ENCODE measurements around the gene CERKL. TPM values are rescaled to one million over a fixed set of nuclear protein-coding genes. Genes with fewer than 3 reads are reported as not detected.

CERKL gene
- total RNA-seq, 4 donors from 2014 or later: 1.5 to 2.6 TPM; not detected in 2

DNA sequence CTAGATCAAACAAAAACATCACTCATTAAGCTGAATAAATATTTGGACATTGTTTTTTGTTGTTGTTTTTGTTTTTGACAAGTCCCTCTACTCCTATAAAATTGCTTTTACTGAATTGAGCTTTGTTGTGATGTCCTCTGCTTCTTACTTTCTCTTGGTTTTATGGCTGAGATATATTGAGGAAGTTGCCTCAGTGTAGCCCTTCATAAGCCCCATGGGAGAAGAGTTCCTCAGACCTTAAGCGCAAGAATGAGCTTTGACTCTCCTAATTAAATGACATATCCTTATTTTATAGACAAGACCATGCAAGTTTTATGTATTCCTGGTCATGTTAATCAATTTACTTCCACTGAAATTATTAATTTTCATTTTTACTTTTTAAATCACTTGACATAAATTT is 54.9 kb downstream of the CERKL start:
- Histone ChIP-seq H3K27me3 (no peaks in the 10 kb centered on the region), H3K36me3 (no peaks in the 10 kb centered on the region), H3K4me1 (no peaks in the 10 kb centered on the region), H3K4me3 (no peak overlapping the region), H3K27ac (no peak overlapping the region), H3K9me3 (no peaks in the 10 kb centered on the region)
- intact Hi-C loops (cut with DNase I; ENCODE audit: low total_unique reads): no loop called here
- TF ChIP-seq POLR2A (IDR thresholded peaks at IDR 0.05): no peak
- TF ChIP-seq, protein P1, sequence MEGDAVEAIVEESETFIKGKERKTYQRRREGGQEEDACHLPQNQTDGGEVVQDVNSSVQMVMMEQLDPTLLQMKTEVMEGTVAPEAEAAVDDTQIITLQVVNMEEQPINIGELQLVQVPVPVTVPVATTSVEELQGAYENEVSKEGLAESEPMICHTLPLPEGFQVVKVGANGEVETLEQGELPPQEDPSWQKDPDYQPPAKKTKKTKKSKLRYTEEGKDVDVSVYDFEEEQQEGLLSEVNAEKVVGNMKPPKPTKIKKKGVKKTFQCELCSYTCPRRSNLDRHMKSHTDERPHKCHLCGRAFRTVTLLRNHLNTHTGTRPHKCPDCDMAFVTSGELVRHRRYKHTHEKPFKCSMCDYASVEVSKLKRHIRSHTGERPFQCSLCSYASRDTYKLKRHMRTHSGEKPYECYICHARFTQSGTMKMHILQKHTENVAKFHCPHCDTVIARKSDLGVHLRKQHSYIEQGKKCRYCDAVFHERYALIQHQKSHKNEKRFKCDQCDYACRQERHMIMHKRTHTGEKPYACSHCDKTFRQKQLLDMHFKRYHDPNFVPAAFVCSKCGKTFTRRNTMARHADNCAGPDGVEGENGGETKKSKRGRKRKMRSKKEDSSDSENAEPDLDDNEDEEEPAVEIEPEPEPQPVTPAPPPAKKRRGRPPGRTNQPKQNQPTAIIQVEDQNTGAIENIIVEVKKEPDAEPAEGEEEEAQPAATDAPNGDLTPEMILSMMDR (IDR thresholded peaks at IDR 0.05): no peak
- no peak for DNase-seq

- H3K4me3 ChIP-seq: no peak overlapping the region
- no peak for DNase-seq
- H3K4me1 ChIP-seq: no peaks in the 10 kb centered on the region
- H3K27ac ChIP-seq: no peak overlapping the region
- no peaks in the 10 kb centered on the region for H3K27me3 ChIP-seq
- intact Hi-C loops (cut with DNase I; ENCODE audit: low total_unique reads): no loop called here
- no peak for TF ChIP-seq POLR2A (IDR thresholded peaks at IDR 0.05)
- TF ChIP-seq, protein P1 (IDR thresholded peaks at IDR 0.05): no peak
- no peaks in the 10 kb centered on the region for H3K9me3 ChIP-seq
- no peaks in the 10 kb centered on the region for H3K36me3 ChIP-seq
Measured at GRCh38 chr2:181596556-181596955, 60.3 kb downstream of the CERKL start.

DNA sequence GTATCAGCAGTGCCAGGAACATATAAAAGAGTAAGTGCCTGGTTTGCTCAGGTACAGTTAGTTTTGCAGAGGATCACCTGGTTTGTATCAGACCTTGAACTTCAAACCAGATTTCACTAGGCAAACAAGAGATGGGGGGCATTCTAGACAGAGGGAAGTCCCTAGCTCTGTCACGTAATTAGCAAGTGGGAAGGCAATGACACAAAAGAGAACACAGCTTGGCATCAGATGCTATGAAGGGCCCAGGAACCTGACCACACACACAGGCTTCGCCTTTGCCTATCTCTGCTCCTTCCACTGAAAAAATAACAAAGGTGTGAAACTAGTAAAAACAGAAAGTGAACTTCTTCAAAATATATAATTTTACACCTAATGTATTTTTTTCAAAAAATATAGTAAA is 62.6 kb downstream of the CERKL start:
- H3K27ac ChIP-seq: no peak overlapping the region
- no peaks in the 10 kb centered on the region for H3K4me1 ChIP-seq
- no peaks in the 10 kb centered on the region for H3K9me3 ChIP-seq
- H3K36me3 ChIP-seq: no peaks in the 10 kb centered on the region
- TF ChIP-seq, protein P1 (IDR thresholded peaks at IDR 0.05): no peak
- TF ChIP-seq POLR2A (IDR thresholded peaks at IDR 0.05): no peak
- H3K27me3 ChIP-seq: no peaks in the 10 kb centered on the region
- intact Hi-C loops (cut with DNase I; ENCODE audit: low total_unique reads): no loop called here
- no peak for DNase-seq
- no peak overlapping the region for H3K4me3 ChIP-seq

DNA sequence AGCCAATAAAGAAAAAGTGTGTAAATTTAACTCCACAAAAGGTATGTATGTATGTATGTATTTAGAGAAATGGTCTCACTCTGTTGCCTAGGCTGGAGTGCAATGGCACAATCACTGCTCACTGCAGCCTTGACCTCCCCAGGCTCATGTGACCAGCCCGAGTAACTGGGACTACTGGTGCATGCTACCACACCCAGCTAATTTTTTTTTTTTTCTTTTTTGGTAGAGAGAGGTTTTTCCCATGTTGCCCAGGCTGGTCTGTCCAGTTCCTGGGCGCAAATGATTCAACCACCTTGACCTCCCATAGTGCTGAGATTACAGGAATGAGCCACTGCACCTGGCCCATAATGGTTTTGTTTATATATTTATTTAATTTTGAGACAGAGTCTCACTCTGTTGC is 67.1 kb downstream of the CERKL start:
- TF ChIP-seq, protein P1 (IDR thresholded peaks at IDR 0.05): no peak
- no peak for TF ChIP-seq POLR2A (IDR thresholded peaks at IDR 0.05)
- H3K4me1 ChIP-seq: no peaks in the 10 kb centered on the region
- H3K36me3 ChIP-seq: no peaks in the 10 kb centered on the region
- intact Hi-C loops (cut with DNase I; ENCODE audit: low total_unique reads): no loop called here
- no peak overlapping the region for H3K27ac ChIP-seq
- no peak overlapping the region for H3K4me3 ChIP-seq
- no peaks in the 10 kb centered on the region for H3K27me3 ChIP-seq
- H3K9me3 ChIP-seq: no peaks in the 10 kb centered on the region
- DNase-seq: no peak

GRCh38 chr2:181588546-181588945 is 68.4 kb downstream of the CERKL start:
- no peak overlapping the region for H3K4me3 ChIP-seq
- no peak overlapping the region for H3K27ac ChIP-seq
- intact Hi-C loops (cut with DNase I; ENCODE audit: low total_unique reads): no loop called here

More at GRCh38 chr2:181588546-181588945, 68.4 kb downstream of the CERKL start:
- no peak for DNase-seq
- Histone ChIP-seq H3K36me3 (no peaks in the 10 kb centered on the region), H3K4me1 (no peaks in the 10 kb centered on the region), H3K9me3 (no peaks in the 10 kb centered on the region), H3K27me3 (no peaks in the 10 kb centered on the region)
- no peak for TF ChIP-seq POLR2A (IDR thresholded peaks at IDR 0.05)
- TF ChIP-seq, protein P1 (IDR thresholded peaks at IDR 0.05): no peak
